A549 (cell line): ENCODE measurements around the gene CWC22. TPM values are rescaled to one million over a fixed set of nuclear protein-coding genes. Genes with fewer than 3 reads are reported as not detected.

Experiments used
- ATAC-seq, 2 experiments: fragments of 200-7000 bp in 1 of 2; fragments of >200 bp in 1 of 2; cut with Nextera tagmentation in 1 of 2; cut with Tn5 transposase in 1 of 2; 3 replicates each; pipeline versions ENCODE4 v1.8.0 to v1.9.1; 2018 to 2020; ENCODE audit warnings: mild to moderate bottlenecking in 1 of 2, moderate library complexity in 1 of 2
- CTCF ChIA-PET: fragments of 300-600 bp; sonication (Branson Sonifier 250); formaldehyde crosslinking; extraction: SDS; loops from one replicate; lab custom pipeline; 2021; ENCODE audit warnings: antibody characterized with exemption, inconsistent platforms; lab: Yijun Ruan, JAX
- POLR2A ChIA-PET: fragments of 350-600 bp; formaldehyde crosslinking; extraction: SDS; loops from one replicate; lab custom pipeline; 2021; ENCODE audit warnings: antibody characterized with exemption, inconsistent platforms; lab: Yijun Ruan, JAX
- DNase-seq, 2 experiments: peaks; one replicate each; pipeline versions ENCODE4 v3.0.0 to v3.0.0-alpha.2; 2011 to 2016; ENCODE audit warnings: low read depth in 1 of 2, low spot score in 1 of 2
- FAIRE-seq: peaks from 2 replicates; lab custom pipeline; 2011; peaks lifted over from hg19 to GRCh38; lab: Jason Lieb, UNC
- H3K27ac ChIP-seq, 2 experiments: fragments of >200 bp; sonication (Bioruptor Twin); formaldehyde crosslinking; 3 replicates each; pipeline ENCODE4 v1.5.1; 2016 to 2017
- H3K4me1 ChIP-seq: fragments of >200 bp; sonication (Bioruptor Twin); formaldehyde crosslinking; 3 replicates; pipeline ENCODE4 v1.6.1; 2016
- H3K4me2 ChIP-seq: fragments of >200 bp; sonication (Bioruptor Twin); formaldehyde crosslinking; 3 replicates; pipeline ENCODE4 v1.6.1; 2016
- H3K4me3 ChIP-seq: fragments of >200 bp; sonication (Bioruptor Twin); formaldehyde crosslinking; 3 replicates; pipeline ENCODE4 v1.5.1; 2016
- H3K9me3 ChIP-seq: fragments of >200 bp; sonication (Bioruptor Twin); formaldehyde crosslinking; 3 replicates; pipeline ENCODE4 v1.6.1; 2016
- ATOH8 ChIP-seq: fragments of 250-450 bp; sonication (Bioruptor Pico); IDR thresholded peaks from 2 replicates; pipeline ENCODE4 v1.5.0; 2020; ENCODE audit warnings: low read depth, mild to moderate bottlenecking, moderate library complexity
- BHLHE40 ChIP-seq: IDR thresholded peaks from 2 replicates; pipeline ENCODE4 v1.6.1; 2012; ENCODE audit warnings: low read depth, low read length, inconsistent platforms
- CHD4 ChIP-seq: fragments of 200-600 bp; sonication (generic); IDR thresholded peaks from 2 replicates; pipeline ENCODE4 v1.6.1; 2016; ENCODE audit warnings: antibody characterized with exemption, mild to moderate bottlenecking, borderline replicate concordance
- E2F6 ChIP-seq: IDR thresholded peaks from 2 replicates; pipeline ENCODE4 v1.6.1; 2012; ENCODE audit warnings: low read depth, borderline replicate concordance
- EHF ChIP-seq: fragments of 250-450 bp; sonication (Bioruptor Pico); IDR thresholded peaks from 2 replicates; pipeline ENCODE4 v1.5.0; 2020; ENCODE audit warnings: mild to moderate bottlenecking
- EHMT2 ChIP-seq: fragments of 200-600 bp; sonication (generic); IDR thresholded peaks from 2 replicates; pipeline ENCODE4 v1.6.1; 2016; ENCODE audit warnings: antibody characterized with exemption, low read depth, mild to moderate bottlenecking, moderate library complexity
- ELK1 ChIP-seq: fragments of 150-350 bp; IDR thresholded peaks from 2 replicates; pipeline ENCODE4 v1.6.1; 2014; ENCODE audit warnings: low read depth, mild to moderate bottlenecking, low read length
- EP300 ChIP-seq, 2 experiments: fragments of >200 bp; sonication (Bioruptor Twin); formaldehyde crosslinking; IDR thresholded peaks; 2 replicates in 1 of 2; 3 replicates in 1 of 2; pipeline ENCODE4 v1.6.1; 2016 to 2017
- FOSL2 ChIP-seq, 2 experiments: fragments of 450-650 bp in 1 of 2; fragments of >200 bp in 1 of 2; sonication (Bioruptor Twin) in 1 of 2; formaldehyde crosslinking; IDR thresholded peaks; 2 replicates each; pipeline versions ENCODE4 v1.5.0 to v1.6.1; 2016 to 2020; ENCODE audit warnings: mild to moderate bottlenecking in 1 of 2, moderate library complexity in 1 of 2
- GATA3 ChIP-seq: IDR thresholded peaks from 2 replicates; pipeline ENCODE4 v1.6.1; 2012; ENCODE audit warnings: borderline replicate concordance
- HDAC2 ChIP-seq: fragments of 200-600 bp; sonication (generic); IDR thresholded peaks from 2 replicates; pipeline ENCODE4 v1.6.1; 2016
- HOXA7 ChIP-seq: fragments of 250-450 bp; sonication (Bioruptor Pico); IDR thresholded peaks from 2 replicates; pipeline ENCODE4 v1.5.0; 2020; ENCODE audit warnings: mild to moderate bottlenecking, moderate library complexity
- HOXB13 ChIP-seq: fragments of 250-450 bp; sonication (Bioruptor Pico); IDR thresholded peaks from 2 replicates; pipeline ENCODE4 v1.5.0; 2020; ENCODE audit warnings: low read depth, mild to moderate bottlenecking, moderate library complexity
- JUN ChIP-seq, 2 experiments: fragments of >200 bp; sonication (Bioruptor Twin); formaldehyde crosslinking; IDR thresholded peaks; 2 replicates in 1 of 2; 3 replicates in 1 of 2; pipeline ENCODE4 v1.6.1; 2016 to 2017
- KDM1A ChIP-seq: fragments of 200-600 bp; sonication (generic); IDR thresholded peaks from 2 replicates; pipeline ENCODE4 v1.6.1; 2016; ENCODE audit warnings: low read depth, mild to moderate bottlenecking
- MAX ChIP-seq: IDR thresholded peaks from 2 replicates; pipeline ENCODE4 v1.6.1; 2012
- MAZ ChIP-seq: fragments of 150-350 bp; IDR thresholded peaks from 2 replicates; pipeline ENCODE4 v1.6.1; 2014; ENCODE audit warnings: antibody characterized with exemption, low read depth, low read length, borderline replicate concordance
- NR3C1 ChIP-seq: fragments of >200 bp; sonication (Bioruptor Twin); formaldehyde crosslinking; IDR thresholded peaks from 3 replicates; pipeline ENCODE4 v1.6.1; 2017
- PHF8 ChIP-seq: fragments of 200-600 bp; sonication (generic); IDR thresholded peaks from 2 replicates; pipeline ENCODE4 v1.6.1; 2016; ENCODE audit warnings: low read depth, mild to moderate bottlenecking, antibody characterized with exemption, moderate library complexity, borderline replicate concordance
- POLR2A ChIP-seq: IDR thresholded peaks from 2 replicates; pipeline ENCODE4 v1.6.1; 2012; ENCODE audit warnings: mild to moderate bottlenecking, low read length
- POLR2AphosphoS2 ChIP-seq: conservative IDR thresholded peaks from 2 replicates; pipeline ENCODE4 v1.6.1; 2012; ENCODE audit warnings: low read length, improper control_type of control experiment, inconsistent platforms
- TFCP2L1 ChIP-seq: fragments of 250-450 bp; sonication (Bioruptor Pico); IDR thresholded peaks from 2 replicates; pipeline ENCODE4 v1.5.0; 2021; ENCODE audit warnings: mild to moderate bottlenecking
- TP53 ChIP-seq: fragments of 250-450 bp; sonication (Bioruptor Pico); IDR thresholded peaks from 2 replicates; pipeline ENCODE4 v1.5.0; 2021; ENCODE audit warnings: mild to moderate bottlenecking, moderate library complexity
- USF2 ChIP-seq: fragments of 450-650 bp; IDR thresholded peaks from 2 replicates; pipeline ENCODE4 v1.6.1; 2014; ENCODE audit warnings: antibody characterized with exemption
- ZC3H11A ChIP-seq: fragments of 450-650 bp; IDR thresholded peaks from 2 replicates; pipeline ENCODE4 v1.6.1; 2014; ENCODE audit warnings: antibody characterized with exemption, mild to moderate bottlenecking
- ZNF302 ChIP-seq: fragments of 250-450 bp; sonication (Bioruptor Pico); IDR thresholded peaks from 2 replicates; pipeline ENCODE4 v1.9.0; 2021; ENCODE audit warnings: inconsistent platforms, mild to moderate bottlenecking, moderate library complexity
- ZSCAN20 ChIP-seq: fragments of 250-450 bp; sonication (Bioruptor Pico); IDR thresholded peaks from 2 replicates; pipeline ENCODE4 v1.8.0; 2022; ENCODE audit warnings: mild to moderate bottlenecking, moderate library complexity
- WGBS: methylation state at CpG from one replicate; pipeline ENCODE4 v1.1.6; 2017; ENCODE audit errors: missing lambda C conversion rate; 5-methylcytosine and 5-hydroxymethylcytosine counted together
- polyA plus RNA-seq, 4 experiments: library from polyadenylated mRNA; depleted of rRNA in 3 of 4; stranded (reverse); fragments of >200 nt; fragmentation: RNase III in 1 of 4; extraction: RNeasy Plus Mini Kit Qiagen cat#74134 plus additional on column Dnase treatment in 1 of 4; gene quantifications; 2 replicates in 3 of 4; 3 replicates in 1 of 4; pipeline ENCODE4 v1.2.3, GENCODE V29; 2011 to 2017

Gene CWC22
- polyA plus RNA-seq, 2 of the 4 experiments (the other 2 are of a cell fraction): 7.5 to 14.8 TPM

- TF ChIP-seq HDAC2: no peak
- no peak for TF ChIP-seq CHD4
- TF ChIP-seq EHF (CRISPR knock-in tag): no peak
- no peak for TF ChIP-seq HOXA7 (CRISPR knock-in tag)
- no peak for TF ChIP-seq KDM1A
- TF ChIP-seq MAZ: no peak
- no peak for TF ChIP-seq POLR2A
Measured at GRCh38 chr2:180033993-180034894, 27.1 kb upstream of the CWC22 start (continued).

- CTCF ChIA-PET: no interaction called here
- 0% methylated on average over 1 of the region's 1 CpG for WGBS
Measured at GRCh38 chr2:180029575-180029974, 22.5 kb upstream of the CWC22 start.

GRCh38 chr2:180021850-180022249, 14.8 kb upstream of the CWC22 start:
- ChIA-PET CTCF (no interaction called here), POLR2A (no interaction called here)
- WGBS: 77% methylated on average over 15 of the region's 23 CpGs
- H3K4me3 ChIP-seq: no peak overlapping the region
- no peak for TF ChIP-seq JUN (IDR thresholded peaks at IDR 0.05)
- no peak for TF ChIP-seq EHMT2
- no peak for TF ChIP-seq HOXB13 (CRISPR knock-in tag)
- no peak for TF ChIP-seq EP300 (IDR thresholded peaks at IDR 0.05)
- TF ChIP-seq GATA3: no peak
- no peak for TF ChIP-seq TP53 (CRISPR knock-in tag)
- TF ChIP-seq CHD4: no peak
- TF ChIP-seq KDM1A: no peak
- no peak for TF ChIP-seq E2F6
- no peak for TF ChIP-seq ZSCAN20
- TF ChIP-seq PHF8: no peak
- TF ChIP-seq HOXA7 (CRISPR knock-in tag): no peak
- no peak for TF ChIP-seq USF2
- H3K4me2 ChIP-seq: no peak overlapping the region
- H3K4me1 ChIP-seq: no peaks in the 10 kb centered on the region
- DNase-seq (no peak), ATAC-seq (no peak), FAIRE-seq (no peak)
- no peaks in the 10 kb centered on the region for H3K9me3 ChIP-seq
- no peak overlapping the region for H3K27ac ChIP-seq

More at GRCh38 chr2:180029575-180029974, 22.5 kb upstream of the CWC22 start:
- ATAC-seq: no peak
- DNase-seq: no peak
- no peak overlapping the region for H3K4me3 ChIP-seq
- no peak for FAIRE-seq
- H3K9me3 ChIP-seq: no peaks in the 10 kb centered on the region
- H3K4me2 ChIP-seq: no peak overlapping the region
- POLR2A ChIA-PET: interaction anchor here (0.5 kb wide), 1 partner anchor 562 kb away, joined by 3 read pairs; no protein-coding TSS in a partner anchor
- TF ChIP-seq HOXA7 (CRISPR knock-in tag) (no peak), ATOH8 (CRISPR knock-in tag) (no peak), TFCP2L1 (CRISPR knock-in tag) (no peak), ZC3H11A (no peak), EHMT2 (no peak)
- H3K4me1 ChIP-seq: no peaks in the 10 kb centered on the region
- no peak overlapping the region for H3K27ac ChIP-seq

GRCh38 chr2:180017784-180018183, 10.7 kb upstream of the CWC22 start:
- Histone ChIP-seq H3K4me3 (no peak overlapping the region), H3K4me1 (no peaks in the 10 kb centered on the region), H3K27ac (no peak overlapping the region), H3K9me3 (no peaks in the 10 kb centered on the region), H3K4me2 (no peak overlapping the region)
- FAIRE-seq: no peak
- CTCF ChIA-PET: no interaction called here
- DNase-seq: no peak
- POLR2A ChIA-PET: no interaction called here
- ATAC-seq: no peak
- 27% methylated on average over 4 of the region's 4 CpGs for WGBS
- TF ChIP-seq ZNF302 (CRISPR knock-in tag): no peak
- TF ChIP-seq ATOH8 (CRISPR knock-in tag): no peak
- TF ChIP-seq BHLHE40: no peak
- TF ChIP-seq MAX: no peak
- TF ChIP-seq FOSL2 (IDR thresholded peaks at IDR 0.05): no peak
- TF ChIP-seq FOSL2 (CRISPR knock-in tag; IDR thresholded peaks at IDR 0.05): no peak
- no peak for TF ChIP-seq ELK1
- TF ChIP-seq NR3C1: no peak
- TF ChIP-seq POLR2AphosphoS2: no peak
